IPS-18a (cell line): ENCODE results near the gene TBCD.

Source experiments
- H3K27ac ChIP-seq: one replicate; pipeline ENCODE4 v1.5.1; 2013; ENCODE audit warnings: low read length
- H3K27me3 ChIP-seq: one replicate; pipeline ENCODE4 v1.6.1; 2013; ENCODE audit warnings: mild to moderate bottlenecking, low read length; ENCODE audit not compliant: control insufficient read depth, insufficient read depth
- H3K36me3 ChIP-seq: one replicate; pipeline ENCODE4 v1.6.1; 2013; ENCODE audit warnings: low read depth, low read length; ENCODE audit not compliant: control insufficient read depth
- H3K4me1 ChIP-seq: one replicate; pipeline ENCODE4 v1.6.1; 2013; ENCODE audit warnings: low read depth, low read length; ENCODE audit not compliant: control insufficient read depth
- H3K4me3 ChIP-seq: one replicate; pipeline ENCODE4 v1.5.1; 2013; ENCODE audit warnings: low read length
- H3K9ac ChIP-seq: one replicate; pipeline ENCODE4 v1.6.1; 2013; ENCODE audit warnings: mild to moderate bottlenecking, low read length, moderate library complexity
- H3K9me3 ChIP-seq: one replicate; pipeline ENCODE4 v1.6.1; 2013; ENCODE audit warnings: low read depth, low read length; ENCODE audit not compliant: control insufficient read depth

Gene TBCD

GRCh38 chr17:82970067-82970466 lies 218.2 kb downstream of the TBCD start:
- H3K36me3 ChIP-seq = no peaks in the 10 kb centered on the region
- no peak overlapping the region for H3K27ac ChIP-seq
- no peak overlapping the region for H3K9ac ChIP-seq
- H3K4me3 ChIP-seq = no peak overlapping the region
- no peaks in the 10 kb centered on the region for H3K4me1 ChIP-seq
- no peaks in the 10 kb centered on the region for H3K27me3 ChIP-seq
- no peaks in the 10 kb centered on the region for H3K9me3 ChIP-seq

GRCh38 chr17:82970818-82971590 lies 219.1 kb downstream of the TBCD start:
- no peaks in the 10 kb centered on the region for H3K9me3 ChIP-seq
- H3K27me3 ChIP-seq = no peaks in the 10 kb centered on the region
- no peak overlapping the region for H3K9ac ChIP-seq
- H3K4me3 ChIP-seq = no peak overlapping the region
- no peaks in the 10 kb centered on the region for H3K4me1 ChIP-seq
- no peak overlapping the region for H3K27ac ChIP-seq
- no peaks in the 10 kb centered on the region for H3K36me3 ChIP-seq

- Histone ChIP-seq H3K27ac (no peak overlapping the region), H3K27me3 (no peaks in the 10 kb centered on the region), H3K4me3 (no peak overlapping the region), H3K9ac (no peak overlapping the region), H3K36me3 (no peaks in the 10 kb centered on the region), H3K9me3 (no peaks in the 10 kb centered on the region), H3K4me1 (no peaks in the 10 kb centered on the region)
These were observed 221.0 kb downstream of the TBCD start for GRCh38 chr17:82972836-82973372.

- H3K9ac ChIP-seq = no peak overlapping the region
- no peaks in the 10 kb centered on the region for H3K36me3 ChIP-seq
- H3K9me3 ChIP-seq = no peaks in the 10 kb centered on the region
- no peaks in the 10 kb centered on the region for H3K4me1 ChIP-seq
- no peak overlapping the region for H3K4me3 ChIP-seq
- H3K27me3 ChIP-seq = no peaks in the 10 kb centered on the region
- H3K27ac ChIP-seq = no peak overlapping the region
These were observed 221.7 kb downstream of the TBCD start for GRCh38 chr17:82973456-82974135.

- no peaks in the 10 kb centered on the region for H3K9me3 ChIP-seq
- no peaks in the 10 kb centered on the region for H3K36me3 ChIP-seq
- no peak overlapping the region for H3K27ac ChIP-seq
- H3K9ac ChIP-seq = no peak overlapping the region
- no peaks in the 10 kb centered on the region for H3K4me1 ChIP-seq
- H3K4me3 ChIP-seq = no peak overlapping the region
- H3K27me3 ChIP-seq = no peaks in the 10 kb centered on the region
These were observed 222.5 kb downstream of the TBCD start for GRCh38 chr17:82974136-82974952.

- Histone ChIP-seq H3K4me3 (no peak overlapping the region), H3K36me3 (no peaks in the 10 kb centered on the region), H3K27me3 (no peaks in the 10 kb centered on the region), H3K27ac (no peak overlapping the region), H3K4me1 (no peaks in the 10 kb centered on the region), H3K9me3 (no peaks in the 10 kb centered on the region), H3K9ac (no peak overlapping the region)
These were observed 225.2 kb downstream of the TBCD start for GRCh38 chr17:82976982-82977488.

GRCh38 chr17:82977606-82978005 lies 225.7 kb downstream of the TBCD start:
- H3K9me3 ChIP-seq = no peaks in the 10 kb centered on the region
- H3K4me3 ChIP-seq = no peak overlapping the region
- no peak overlapping the region for H3K9ac ChIP-seq
- H3K27me3 ChIP-seq = no peaks in the 10 kb centered on the region
- no peaks in the 10 kb centered on the region for H3K4me1 ChIP-seq
- H3K27ac ChIP-seq = no peak overlapping the region
- H3K36me3 ChIP-seq = no peaks in the 10 kb centered on the region

- H3K36me3 ChIP-seq = no peaks in the 10 kb centered on the region
- H3K4me3 ChIP-seq = no peak overlapping the region
- no peak overlapping the region for H3K9ac ChIP-seq
- H3K4me1 ChIP-seq = no peaks in the 10 kb centered on the region
- H3K27ac ChIP-seq = no peak overlapping the region
- H3K27me3 ChIP-seq = no peaks in the 10 kb centered on the region
- no peaks in the 10 kb centered on the region for H3K9me3 ChIP-seq
These were observed 227.0 kb downstream of the TBCD start for GRCh38 chr17:82978765-82979349.

- H3K9ac ChIP-seq = no peak overlapping the region
- no peaks in the 10 kb centered on the region for H3K27me3 ChIP-seq
- H3K27ac ChIP-seq = no peak overlapping the region
- no peak overlapping the region for H3K4me3 ChIP-seq
- no peaks in the 10 kb centered on the region for H3K4me1 ChIP-seq
- H3K9me3 ChIP-seq = no peaks in the 10 kb centered on the region
- no peaks in the 10 kb centered on the region for H3K36me3 ChIP-seq
These were observed 227.9 kb downstream of the TBCD start for GRCh38 chr17:82979718-82980117.

- Histone ChIP-seq H3K4me3 (no peak overlapping the region), H3K9ac (no peak overlapping the region)
These were observed 228.8 kb downstream of the TBCD start for GRCh38 chr17:82980632-82981031.

More at GRCh38 chr17:82980632-82981031, 228.8 kb downstream of the TBCD start:
- Histone ChIP-seq H3K27ac (no peak overlapping the region), H3K9me3 (no peaks in the 10 kb centered on the region), H3K27me3 (no peaks in the 10 kb centered on the region), H3K36me3 (no peaks in the 10 kb centered on the region), H3K4me1 (peaks cover 2% of the 10 kb centered on the region)
